Measurements from ENCODE around the gene ABTB1.

The ABTB1 gene

GRCh38 chr3:127672429-127673190 is at the start of gene ABTB1:
ABTB1 (plus strand) TSS chr3:127672952; CDS start chr3:127673026, 74 bp downstream.
- peak; percentile 33 for DNase-seq (ENCODE audit: low read depth)

- DNase-seq (ENCODE audit: low read depth), result no peak
Observed at GRCh38 chr3:127624063-127624462, 48.7 kb upstream of the ABTB1 start.

GRCh38 chr3:127625821-127626220 is 46.9 kb upstream of the ABTB1 start:
- DNase-seq (ENCODE audit: low read depth), result no peak

GRCh38 chr3:127628426-127628787 is 44.3 kb upstream of the ABTB1 start:
- no peak for DNase-seq (ENCODE audit: low read depth)

- DNase-seq (ENCODE audit: low read depth), result peak; percentile 5
Observed at GRCh38 chr3:127628788-127629466, 43.8 kb upstream of the ABTB1 start, which contains the start of gene PODXL2. PODXL2 (plus strand) TSS chr3:127629185; CDS start chr3:127629220, 35 bp downstream.

GRCh38 chr3:127629467-127630403 is 43.0 kb upstream of the ABTB1 start:
- no peak for DNase-seq (ENCODE audit: low read depth)

- no peak for DNase-seq (ENCODE audit: low read depth)
Observed at GRCh38 chr3:127630811-127631714, 41.7 kb upstream of the ABTB1 start.

- no peak for DNase-seq (ENCODE audit: low read depth)
Observed at GRCh38 chr3:127632035-127632820, 40.5 kb upstream of the ABTB1 start.

GRCh38 chr3:127634653-127635052 is 38.1 kb upstream of the ABTB1 start:
- DNase-seq (ENCODE audit: low read depth), result no peak

- no peak for DNase-seq (ENCODE audit: low read depth)
Observed at GRCh38 chr3:127637546-127637945, 35.2 kb upstream of the ABTB1 start.

- DNase-seq (ENCODE audit: low read depth), result no peak
Observed at GRCh38 chr3:127637971-127638370, 34.8 kb upstream of the ABTB1 start.

- no peak for DNase-seq (ENCODE audit: low read depth)
Observed at GRCh38 chr3:127639173-127640041, 33.3 kb upstream of the ABTB1 start.

GRCh38 chr3:127640042-127640355 is 32.8 kb upstream of the ABTB1 start:
- DNase-seq (ENCODE audit: low read depth), result no peak

- no peak for DNase-seq (ENCODE audit: low read depth)
Observed at GRCh38 chr3:127644641-127645370, 27.9 kb upstream of the ABTB1 start.

GRCh38 chr3:127645371-127646015 is 27.3 kb upstream of the ABTB1 start:
- no peak for DNase-seq (ENCODE audit: low read depth)

GRCh38 chr3:127646501-127647046 is 26.2 kb upstream of the ABTB1 start:
- DNase-seq (ENCODE audit: low read depth), result no peak

- no peak for DNase-seq (ENCODE audit: low read depth)
Observed at GRCh38 chr3:127647166-127647844, 25.4 kb upstream of the ABTB1 start.

GRCh38 chr3:127647845-127648204 is 24.9 kb upstream of the ABTB1 start:
- DNase-seq (ENCODE audit: low read depth), result no peak
